ENCODE data around the gene KCNQ1. TPM values are rescaled to one million over a fixed set of nuclear protein-coding genes. Genes with fewer than 3 reads are reported as not detected.

KCNQ1 gene
- total RNA-seq, 2 donors from 2014 or later, result 51.4 to 55.8 TPM

DNA sequence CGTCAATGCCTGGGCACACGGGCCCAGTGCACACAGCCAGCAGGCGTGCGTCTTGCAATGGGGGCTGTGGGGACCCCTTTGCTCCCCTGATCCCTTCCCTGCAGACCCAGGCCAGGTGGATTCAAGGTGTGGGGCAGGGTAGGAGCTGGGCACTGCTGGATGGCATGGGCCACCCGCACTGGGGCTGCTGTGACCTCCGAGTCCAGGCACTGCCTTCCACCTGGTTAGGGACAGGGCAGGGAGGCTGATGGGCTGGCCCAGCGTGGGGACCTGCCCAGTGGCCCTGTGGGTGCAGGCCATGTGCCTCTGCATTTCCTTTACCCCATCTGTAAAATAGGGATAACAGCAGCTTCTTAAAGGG lies 22.9 kb downstream of the KCNQ1 start:
- no peak for DNase-seq
- Histone ChIP-seq H3K27ac (no peak overlapping the region), H3K9ac (ENCODE audit: low read depth in 2 of 2, low read length in 2 of 2) (peak overlapping the region in 1 of 2 donors; percentile 19), H3K4me3 (no peak overlapping the region), H3K4me1 (peaks cover 10% of the 10 kb centered on the region), H3K36me3 (no peaks in the 10 kb centered on the region), H3K9me3 (no peaks in the 10 kb centered on the region), H3K27me3 (no peaks in the 10 kb centered on the region)
- intact Hi-C loops (cut with DNase I), result no loop called here
- TF ChIP-seq, protein P1, sequence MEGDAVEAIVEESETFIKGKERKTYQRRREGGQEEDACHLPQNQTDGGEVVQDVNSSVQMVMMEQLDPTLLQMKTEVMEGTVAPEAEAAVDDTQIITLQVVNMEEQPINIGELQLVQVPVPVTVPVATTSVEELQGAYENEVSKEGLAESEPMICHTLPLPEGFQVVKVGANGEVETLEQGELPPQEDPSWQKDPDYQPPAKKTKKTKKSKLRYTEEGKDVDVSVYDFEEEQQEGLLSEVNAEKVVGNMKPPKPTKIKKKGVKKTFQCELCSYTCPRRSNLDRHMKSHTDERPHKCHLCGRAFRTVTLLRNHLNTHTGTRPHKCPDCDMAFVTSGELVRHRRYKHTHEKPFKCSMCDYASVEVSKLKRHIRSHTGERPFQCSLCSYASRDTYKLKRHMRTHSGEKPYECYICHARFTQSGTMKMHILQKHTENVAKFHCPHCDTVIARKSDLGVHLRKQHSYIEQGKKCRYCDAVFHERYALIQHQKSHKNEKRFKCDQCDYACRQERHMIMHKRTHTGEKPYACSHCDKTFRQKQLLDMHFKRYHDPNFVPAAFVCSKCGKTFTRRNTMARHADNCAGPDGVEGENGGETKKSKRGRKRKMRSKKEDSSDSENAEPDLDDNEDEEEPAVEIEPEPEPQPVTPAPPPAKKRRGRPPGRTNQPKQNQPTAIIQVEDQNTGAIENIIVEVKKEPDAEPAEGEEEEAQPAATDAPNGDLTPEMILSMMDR (IDR thresholded peaks at IDR 0.05), result no peak

DNA sequence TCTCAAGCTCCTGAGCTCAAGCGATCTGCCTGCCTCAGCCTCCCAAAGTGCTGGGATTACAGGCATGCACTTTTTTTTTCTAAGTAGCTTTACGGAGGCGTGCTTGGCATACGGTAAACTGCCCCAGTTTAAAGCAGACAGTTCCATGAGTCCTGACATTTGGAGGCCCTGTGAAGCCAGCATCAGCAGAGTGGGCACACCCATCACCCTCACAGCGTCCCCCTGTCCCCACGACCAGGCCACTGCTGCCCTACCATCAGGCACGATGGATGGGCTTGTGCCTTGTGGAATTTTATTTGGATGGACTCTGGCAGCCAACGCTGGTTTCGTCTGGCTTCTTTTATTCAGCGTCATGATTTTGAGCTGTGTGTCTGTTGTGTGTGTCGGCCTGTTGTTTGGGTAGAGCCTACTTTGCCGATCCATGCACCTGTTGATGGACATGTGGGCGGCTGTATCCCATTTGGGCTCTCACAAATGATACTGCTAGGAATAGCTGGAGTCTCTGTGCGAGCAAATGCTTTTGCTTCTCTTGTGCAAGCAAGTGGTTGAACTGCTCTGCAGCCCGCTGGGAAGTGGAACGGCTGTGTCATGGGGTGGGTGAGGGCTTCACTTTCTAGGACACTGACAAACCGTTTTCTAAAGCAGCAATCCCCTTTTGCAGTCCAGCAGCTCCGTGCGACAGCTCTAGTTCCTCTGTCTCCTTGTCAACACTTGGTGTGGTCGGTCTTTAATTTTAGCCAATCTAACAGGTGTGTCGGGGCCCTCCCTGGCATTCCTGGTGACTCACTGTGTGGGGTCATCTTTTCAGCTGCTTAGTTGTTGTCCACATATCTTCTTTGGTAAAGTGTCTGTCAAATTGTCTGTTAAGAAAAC lies 23.8 kb downstream of the KCNQ1 start:
- Histone ChIP-seq H3K4me1 (peaks cover 3% of the 10 kb centered on the region), H3K9me3 (no peaks in the 10 kb centered on the region), H3K36me3 (no peaks in the 10 kb centered on the region), H3K27me3 (no peaks in the 10 kb centered on the region), H3K27ac (no peak overlapping the region), H3K4me3 (no peak overlapping the region), H3K9ac (ENCODE audit: low read depth in 2 of 2, low read length in 2 of 2) (no peak overlapping the region)
- intact Hi-C loops (cut with DNase I), result no loop called here
- DNase-seq, result peak; percentile 12
- TF ChIP-seq, protein P1 (IDR thresholded peaks at IDR 0.05), result no peak

DNA sequence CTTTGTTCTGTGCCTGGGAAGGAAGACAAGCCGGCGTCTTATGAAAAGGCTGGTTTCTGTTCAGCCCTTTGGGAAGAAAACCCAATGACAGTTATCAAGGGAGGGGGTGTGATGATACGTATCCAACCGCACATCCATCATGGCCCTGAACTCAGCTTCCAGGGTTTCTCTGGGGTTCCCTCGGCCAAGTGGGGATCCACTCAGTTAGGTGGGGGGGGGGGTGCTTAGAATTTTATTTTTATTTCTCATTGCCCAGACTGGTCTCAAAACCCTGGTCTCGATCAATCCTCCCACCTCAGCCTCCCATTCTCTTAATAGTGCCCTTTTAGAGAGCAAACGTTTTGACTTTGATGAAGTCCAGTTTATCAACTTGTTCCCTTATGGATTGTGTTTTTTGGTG lies 25.7 kb downstream of the KCNQ1 start:
- no peaks in the 10 kb centered on the region for H3K4me1 ChIP-seq
- no peak overlapping the region for H3K9ac ChIP-seq (ENCODE audit: low read depth in 2 of 2, low read length in 2 of 2)
- no peak for DNase-seq
- H3K9me3 ChIP-seq, result no peaks in the 10 kb centered on the region
- no peaks in the 10 kb centered on the region for H3K27me3 ChIP-seq
- intact Hi-C loops (cut with DNase I), result no loop called here
- no peak overlapping the region for H3K4me3 ChIP-seq
- TF ChIP-seq, protein P1 (IDR thresholded peaks at IDR 0.05), result no peak
- H3K27ac ChIP-seq, result no peak overlapping the region
- no peaks in the 10 kb centered on the region for H3K36me3 ChIP-seq

DNA sequence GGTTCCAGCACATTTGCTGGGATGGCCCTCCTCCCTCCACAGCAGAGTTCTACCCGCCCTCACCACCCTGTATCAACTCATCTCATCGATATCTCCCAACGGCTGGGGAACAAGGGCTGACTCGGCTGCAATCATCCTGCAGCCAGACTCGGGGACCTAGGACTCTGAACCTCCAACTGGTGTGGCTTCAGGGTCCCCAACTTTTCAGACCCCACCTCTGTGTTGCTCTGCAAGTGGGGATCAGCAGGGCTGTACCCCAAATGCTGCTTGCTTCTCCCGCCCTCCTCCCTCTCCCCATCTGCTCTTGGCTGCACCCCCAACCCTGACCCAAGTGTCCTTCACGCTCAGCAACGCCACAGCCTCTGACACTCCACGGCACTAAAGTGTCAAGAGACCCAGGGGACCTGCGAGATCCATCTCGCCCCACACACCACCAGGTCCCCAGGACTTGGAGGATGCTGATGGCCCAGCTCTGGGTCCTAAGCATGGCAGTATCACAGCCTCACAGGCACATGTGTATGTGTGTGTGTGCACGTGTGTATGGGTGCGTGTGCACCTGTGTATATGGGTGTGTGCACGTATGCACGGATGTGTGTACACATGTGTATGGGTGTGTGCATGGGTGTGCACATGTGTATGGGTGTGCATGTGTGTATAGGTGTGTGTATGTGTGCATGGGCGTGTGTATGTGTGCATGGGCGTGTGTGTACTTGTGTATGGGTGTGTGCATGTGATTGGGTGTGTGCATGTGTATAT lies 26.4 kb downstream of the KCNQ1 start:
- H3K27ac ChIP-seq, result no peak overlapping the region
- no peaks in the 10 kb centered on the region for H3K36me3 ChIP-seq
- no peaks in the 10 kb centered on the region for H3K9me3 ChIP-seq
- H3K9ac ChIP-seq (ENCODE audit: low read depth in 2 of 2, low read length in 2 of 2), result no peak overlapping the region
- TF ChIP-seq, protein P1 (IDR thresholded peaks at IDR 0.05), result no peak
- intact Hi-C loops (cut with DNase I), result no loop called here
- H3K4me1 ChIP-seq, result no peaks in the 10 kb centered on the region
- H3K27me3 ChIP-seq, result no peaks in the 10 kb centered on the region
- no peak overlapping the region for H3K4me3 ChIP-seq
- no peak for DNase-seq

DNA sequence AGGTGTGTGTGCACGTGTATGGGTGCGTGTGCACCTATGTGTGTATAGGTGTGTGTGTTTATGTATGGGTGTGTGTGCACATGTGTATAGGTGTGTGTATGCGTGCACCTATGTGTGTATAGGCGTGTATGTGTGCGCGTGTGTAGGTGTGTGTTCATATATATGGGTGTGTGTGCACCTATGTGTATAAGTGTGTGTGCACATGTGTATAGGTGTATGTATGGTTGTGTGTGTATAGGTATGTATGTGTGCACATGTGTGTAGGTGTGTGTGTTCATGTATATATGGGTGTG lies 26.9 kb downstream of the KCNQ1 start:
- no peak for DNase-seq
- Histone ChIP-seq H3K9ac (ENCODE audit: low read depth in 2 of 2, low read length in 2 of 2) (no peak overlapping the region), H3K4me1 (no peaks in the 10 kb centered on the region), H3K27me3 (no peaks in the 10 kb centered on the region), H3K27ac (no peak overlapping the region), H3K9me3 (no peaks in the 10 kb centered on the region), H3K4me3 (no peak overlapping the region), H3K36me3 (no peaks in the 10 kb centered on the region)
- intact Hi-C loops (cut with DNase I), result no loop called here
- TF ChIP-seq, protein P1 (IDR thresholded peaks at IDR 0.05), result no peak
